Endothelial cell of umbilical vein (primary cell): Measurements from ENCODE around the gene FARP1. TPM values are rescaled to one million over a fixed set of nuclear protein-coding genes. Genes with fewer than 3 reads are reported as not detected.

Experiments used
- BruUV-seq: library from RNA; stranded (reverse); fragments of 400-500 nt; replicated peaks from 2 replicates; lab custom pipeline; 2021; lab: Mats Ljungman, UMichigan
- CTCF ChIA-PET: fragments of 300-600, 350-600 bp; sonication (Branson Sonifier 250); formaldehyde crosslinking; loops from one replicate; lab custom pipeline; 2021; ENCODE audit warnings: antibody characterized with exemption, inconsistent platforms; lab: Charles Lee
- POLR2A ChIA-PET: fragments of 300-600, 350-600 bp; sonication (Branson Sonifier 250); formaldehyde crosslinking; loops from one replicate; lab custom pipeline; 2021; ENCODE audit warnings: antibody characterized with exemption, inconsistent platforms; lab: Charles Lee
- DNase-seq: peaks from one replicate; pipeline ENCODE4 v3.0.0-alpha.2; 2011; ENCODE audit warnings: low read depth, low spot score
- FAIRE-seq: peaks from 2 replicates; lab custom pipeline; 2011; peaks lifted over from hg19 to GRCh38; lab: Jason Lieb, UNC
- H2AFZ ChIP-seq: 2 replicates; pipeline ENCODE4 v1.6.0; 2012; ENCODE audit warnings: low read depth, low read length, control low read depth, inconsistent platforms
- H3K27ac ChIP-seq: 2 replicates; pipeline ENCODE4 v1.5.1; 2011; ENCODE audit warnings: low read depth, mild to moderate bottlenecking, control low read depth, low read length, moderate library complexity; ENCODE audit not compliant: insufficient read depth
- H3K27me3 ChIP-seq, 2 experiments: 2 replicates each; pipeline versions ENCODE4 v1.6.0 to v1.6.1; 2011; ENCODE audit warnings: low read length in 2 of 2, mixed read lengths in 1 of 2; ENCODE audit not compliant: control insufficient read depth in 2 of 2, insufficient read depth in 2 of 2
- H3K36me3 ChIP-seq, 2 experiments: 2 replicates in 1 of 2; 3 replicates in 1 of 2; pipeline ENCODE4 v1.5.1; 2011; ENCODE audit warnings: low read length in 2 of 2, mild to moderate bottlenecking in 1 of 2, moderate library complexity in 1 of 2; ENCODE audit not compliant: control insufficient read depth in 2 of 2, insufficient read depth in 2 of 2; ENCODE audit errors: extremely low read depth in 1 of 2
- H3K4me1 ChIP-seq: 3 replicates; pipeline ENCODE4 v1.5.1; 2011; ENCODE audit warnings: mild to moderate bottlenecking, low read length; ENCODE audit not compliant: control insufficient read depth, insufficient read depth; ENCODE audit errors: extremely low read depth
- H3K4me2 ChIP-seq: 2 replicates; pipeline ENCODE4 v1.6.1; 2011; ENCODE audit warnings: low read length, control low read depth, mixed read lengths; ENCODE audit not compliant: insufficient read depth
- H3K4me3 ChIP-seq, 3 experiments: fragments of 200-600 bp in 1 of 3; sonication (generic), shearing (Covaris generic) in 1 of 3; replicated peaks in 1 of 3; 2 replicates each; pipeline ENCODE4 v1.5.1; 2011 to 2016; ENCODE audit warnings: control low read depth in 3 of 3, low read length in 3 of 3, mild to moderate bottlenecking in 2 of 3, inconsistent platforms in 1 of 3, low read depth in 1 of 3, moderate library complexity in 1 of 3; ENCODE audit not compliant: insufficient read depth in 1 of 3
- H3K79me2 ChIP-seq: 2 replicates; pipeline ENCODE4 v1.6.0; 2012; ENCODE audit warnings: low read length, inconsistent platforms; ENCODE audit not compliant: control insufficient read depth, insufficient read depth
- H3K9ac ChIP-seq: replicated peaks from 2 replicates; pipeline ENCODE3; 2011; ENCODE audit warnings: low read length, control low read depth; ENCODE audit not compliant: insufficient read depth; ENCODE audit errors: extremely low read depth
- H3K9me1 ChIP-seq: replicated peaks from 3 replicates; pipeline ENCODE4 v1.6.0; 2011; ENCODE audit warnings: mild to moderate bottlenecking, low read length; ENCODE audit not compliant: control insufficient read depth, insufficient read depth; ENCODE audit errors: extremely low read depth
- H3K9me3 ChIP-seq: replicated peaks from 2 replicates; pipeline ENCODE4 v1.5.1; 2012; ENCODE audit warnings: low read length, inconsistent platforms; ENCODE audit not compliant: control insufficient read depth, insufficient read depth
- H4K20me1 ChIP-seq: replicated peaks from 2 replicates; pipeline ENCODE3; 2011; ENCODE audit warnings: mild to moderate bottlenecking, low read length; ENCODE audit not compliant: control insufficient read depth, insufficient read depth; ENCODE audit errors: extremely low read depth
- EZH2 ChIP-seq: IDR thresholded peaks from 2 replicates; pipeline ENCODE4 v1.6.1; 2012; ENCODE audit warnings: borderline replicate concordance, low read depth, mild to moderate bottlenecking, moderate library complexity, low read length, inconsistent platforms; ENCODE audit not compliant: severe bottlenecking
- FOS ChIP-seq: IDR thresholded peaks from 2 replicates; pipeline ENCODE4 v1.6.1; 2011; ENCODE audit warnings: mild to moderate bottlenecking, low read length, moderate library complexity, borderline replicate concordance; ENCODE audit not compliant: insufficient read depth
- GATA2 ChIP-seq: IDR thresholded peaks from 2 replicates; pipeline ENCODE4 v1.7.0; 2011; ENCODE audit warnings: low read depth, mild to moderate bottlenecking, moderate library complexity, mixed read lengths, low read length; ENCODE audit not compliant: insufficient read length, insufficient read depth
- JUN ChIP-seq: IDR thresholded peaks from 2 replicates; pipeline ENCODE4 v1.6.1; 2011; ENCODE audit warnings: borderline replicate concordance, low read depth; ENCODE audit not compliant: insufficient read length, insufficient read depth
- MYC ChIP-seq: IDR thresholded peaks from one replicate; pipeline ENCODE4 v1.6.1; 2011; ENCODE audit warnings: mild to moderate bottlenecking, low read depth, low read length
- POLR2A ChIP-seq: IDR thresholded peaks from 2 replicates; pipeline ENCODE4 v1.6.1; 2012; ENCODE audit warnings: low read depth, mild to moderate bottlenecking, control low read depth, low read length
- POLR2AphosphoS5 ChIP-seq: IDR thresholded peaks from 2 replicates; pipeline ENCODE4 v1.6.1; 2012; ENCODE audit warnings: low read depth, mild to moderate bottlenecking, control low read depth, low read length, moderate library complexity; ENCODE audit not compliant: insufficient read depth
- dilution Hi-C: fragments of 300-500 bp; cut with MboI; formaldehyde crosslinking; loops from one replicate; pipeline ENCODE4 v1.15.0; 2019; ENCODE audit warnings: low sequenced_read_pairs; ENCODE audit not compliant: extremely low pct_ligation_motif_present
- intact Hi-C: fragments of 100-400 bp; cut with micrococcal nuclease; formaldehyde crosslinking; loops from one replicate; pipeline ENCODE4 v1.10.0; 2022
- polyA plus RNA-seq, 4 experiments: library from polyadenylated mRNA; depleted of rRNA in 3 of 4; stranded (reverse) in 3 of 4; unstranded in 1 of 4; fragments of >200 nt; gene quantifications; 2 replicates each; pipeline versions ENCODE4 v1.2.1 to v1.2.3, GENCODE V29; 2011 to 2012; ENCODE audit warnings: missing spikeins in 1 of 4
- total RNA-seq: library from RNA; stranded (reverse); gene quantifications from 2 replicates; pipeline ENCODE4 v1.2.3, GENCODE V29; 2021
- TF ChIP-seq, protein P1 (sequence below), 2 donors: IDR thresholded peaks; 1 replicate in 1 of 2; 2 replicates in 1 of 2; pipeline ENCODE4 v1.5.1; 2011; ENCODE audit warnings: low read length in 2 of 2, mild to moderate bottlenecking in 2 of 2, moderate library complexity in 2 of 2, control low read depth in 1 of 2, inconsistent platforms in 1 of 2, low read depth in 1 of 2; ENCODE audit not compliant: insufficient read depth in 1 of 2; ENCODE audit errors: extremely low read depth in 1 of 2
- TF ChIP-seq, protein P2 (sequence below): IDR thresholded peaks from 2 replicates; pipeline ENCODE4 v1.6.1; 2011; ENCODE audit not compliant: insufficient read depth, insufficient read length

FARP1 gene
- total and polyA plus RNA-seq, 2 donors (not counting 3 experiments of a cell fraction or from before 2014, with no cell fraction given) = 19.0 to 77.7 TPM

DNA sequence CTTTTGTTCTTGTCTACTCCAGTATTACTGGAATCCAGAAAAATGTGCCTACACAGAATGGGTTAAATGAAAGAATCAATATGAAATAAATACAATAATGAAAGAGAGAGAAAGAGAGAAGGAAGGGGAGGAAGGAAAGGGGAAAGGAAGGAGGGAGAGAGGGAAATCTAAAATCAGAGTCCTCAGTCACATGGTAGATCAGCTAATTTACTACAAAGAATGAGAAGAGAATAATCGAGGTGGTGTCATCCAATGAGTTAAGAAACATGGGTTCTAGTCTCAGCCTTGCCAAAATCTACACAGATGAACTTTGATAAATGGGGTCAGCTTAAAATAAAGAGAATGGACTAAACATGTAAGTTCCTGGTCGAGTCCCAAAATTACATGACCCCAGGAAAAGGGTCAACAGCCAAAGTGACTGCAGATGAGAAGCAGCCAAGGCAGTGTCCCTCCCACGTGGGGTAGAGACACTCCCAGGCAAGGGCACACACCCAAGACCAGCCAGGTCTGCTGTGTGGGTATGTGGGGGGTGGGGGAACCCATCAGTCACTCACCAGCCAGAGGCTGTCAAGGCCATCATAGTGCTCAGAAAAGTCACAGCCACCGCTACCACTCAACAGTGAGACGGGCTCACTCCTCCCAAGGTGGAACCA lies 330.4 kb downstream of the FARP1 start:
- no peaks in the 10 kb centered on the region for H3K9me1 ChIP-seq
- H3K27me3 ChIP-seq = no peaks in the 10 kb centered on the region
- no peaks in the 10 kb centered on the region for H4K20me1 ChIP-seq
- intact Hi-C loops (no loop called here), dilution Hi-C loops (no loop called here)
- ChIA-PET CTCF (interaction anchor here (1.3 kb wide), 1 partner anchor 180 kb away, joined by 3 read pairs; no protein-coding TSS in a partner anchor), POLR2A (no interaction called here)
- peaks cover 48% of the 10 kb centered on the region for H3K79me2 ChIP-seq
- DNase-seq (no peak), FAIRE-seq (no peak)
- no peak overlapping the region for H3K27ac ChIP-seq
- H3K4me3 ChIP-seq = no peak overlapping the region
- H3K4me1 ChIP-seq = peaks cover 26% of the 10 kb centered on the region
- H3K36me3 ChIP-seq = peaks cover 11 to 27% of the 10 kb centered on the region in 2 experiments
- H3K4me2 ChIP-seq = no peak overlapping the region
- H3K9ac ChIP-seq = no peak overlapping the region
- H3K9me3 ChIP-seq = no peaks in the 10 kb centered on the region
- no TSS peak for BruUV-seq
- TF ChIP-seq JUN = no peak
- no peak for TF ChIP-seq POLR2AphosphoS5
- no peak for TF ChIP-seq POLR2A
- TF ChIP-seq, protein P1, sequence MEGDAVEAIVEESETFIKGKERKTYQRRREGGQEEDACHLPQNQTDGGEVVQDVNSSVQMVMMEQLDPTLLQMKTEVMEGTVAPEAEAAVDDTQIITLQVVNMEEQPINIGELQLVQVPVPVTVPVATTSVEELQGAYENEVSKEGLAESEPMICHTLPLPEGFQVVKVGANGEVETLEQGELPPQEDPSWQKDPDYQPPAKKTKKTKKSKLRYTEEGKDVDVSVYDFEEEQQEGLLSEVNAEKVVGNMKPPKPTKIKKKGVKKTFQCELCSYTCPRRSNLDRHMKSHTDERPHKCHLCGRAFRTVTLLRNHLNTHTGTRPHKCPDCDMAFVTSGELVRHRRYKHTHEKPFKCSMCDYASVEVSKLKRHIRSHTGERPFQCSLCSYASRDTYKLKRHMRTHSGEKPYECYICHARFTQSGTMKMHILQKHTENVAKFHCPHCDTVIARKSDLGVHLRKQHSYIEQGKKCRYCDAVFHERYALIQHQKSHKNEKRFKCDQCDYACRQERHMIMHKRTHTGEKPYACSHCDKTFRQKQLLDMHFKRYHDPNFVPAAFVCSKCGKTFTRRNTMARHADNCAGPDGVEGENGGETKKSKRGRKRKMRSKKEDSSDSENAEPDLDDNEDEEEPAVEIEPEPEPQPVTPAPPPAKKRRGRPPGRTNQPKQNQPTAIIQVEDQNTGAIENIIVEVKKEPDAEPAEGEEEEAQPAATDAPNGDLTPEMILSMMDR (IDR thresholded peaks at IDR 0.05; ENCODE audit: extremely low read depth in 1 of 2, insufficient read depth in 1 of 2, low read depth in 1 of 2, low read length in 2 of 2) = no peak
- TF ChIP-seq EZH2 = no peak
- no peak for TF ChIP-seq GATA2
- no peak for TF ChIP-seq MYC
- no peak for TF ChIP-seq FOS
- TF ChIP-seq, protein P2, sequence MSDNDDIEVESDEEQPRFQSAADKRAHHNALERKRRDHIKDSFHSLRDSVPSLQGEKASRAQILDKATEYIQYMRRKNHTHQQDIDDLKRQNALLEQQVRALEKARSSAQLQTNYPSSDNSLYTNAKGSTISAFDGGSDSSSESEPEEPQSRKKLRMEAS = no peak
- H2AFZ ChIP-seq = no peak overlapping the region
